HG02588 (cell line): ENCODE measurements around the gene GRAMD2A.
"Not testable (repeated sequence)": the region's sequence is repeated elsewhere in the genome, so short reads cannot be mapped to it uniquely, and the experiment has no call there.

Source experiments
- ATAC-seq: cut with Tn5 transposase; IDR thresholded peaks from one replicate; pipeline ENCODE4 v1.9.1; 2021; ENCODE audit warnings: mild to moderate bottlenecking, moderate library complexity; ENCODE audit not compliant: unreplicated experiment

GRAMD2A gene

DNA sequence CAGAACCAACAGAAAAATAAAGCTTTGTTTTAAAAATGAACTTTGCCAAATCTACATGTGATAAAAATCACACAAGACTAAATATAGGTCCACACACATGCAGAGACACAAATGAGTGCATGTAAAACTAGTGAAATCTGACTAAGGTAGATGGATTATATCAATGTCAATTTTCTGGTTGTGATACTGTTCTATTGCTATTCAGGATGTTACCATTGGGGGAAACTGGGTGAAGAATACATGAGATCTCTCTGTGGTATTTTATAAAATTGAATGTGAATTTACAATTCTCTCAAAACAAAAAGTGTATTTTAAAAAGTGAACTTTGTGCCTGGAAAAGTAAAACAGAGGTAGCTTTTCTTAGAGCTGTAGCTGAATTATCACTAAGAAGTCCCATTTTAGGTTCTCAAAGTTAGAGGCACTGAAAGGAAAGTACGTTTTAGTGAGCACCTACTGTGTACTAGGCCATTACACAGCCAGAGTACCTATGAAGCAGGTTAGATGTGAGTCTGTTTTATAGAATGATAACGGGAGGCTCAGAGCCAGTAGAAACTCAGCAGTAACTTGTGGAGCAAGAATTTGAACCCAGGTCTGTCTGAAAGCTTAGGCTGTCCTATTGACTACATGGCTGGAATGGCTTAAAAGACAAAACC, 8.2 kb downstream of the GRAMD2A start:
- ATAC-seq = no peak

DNA sequence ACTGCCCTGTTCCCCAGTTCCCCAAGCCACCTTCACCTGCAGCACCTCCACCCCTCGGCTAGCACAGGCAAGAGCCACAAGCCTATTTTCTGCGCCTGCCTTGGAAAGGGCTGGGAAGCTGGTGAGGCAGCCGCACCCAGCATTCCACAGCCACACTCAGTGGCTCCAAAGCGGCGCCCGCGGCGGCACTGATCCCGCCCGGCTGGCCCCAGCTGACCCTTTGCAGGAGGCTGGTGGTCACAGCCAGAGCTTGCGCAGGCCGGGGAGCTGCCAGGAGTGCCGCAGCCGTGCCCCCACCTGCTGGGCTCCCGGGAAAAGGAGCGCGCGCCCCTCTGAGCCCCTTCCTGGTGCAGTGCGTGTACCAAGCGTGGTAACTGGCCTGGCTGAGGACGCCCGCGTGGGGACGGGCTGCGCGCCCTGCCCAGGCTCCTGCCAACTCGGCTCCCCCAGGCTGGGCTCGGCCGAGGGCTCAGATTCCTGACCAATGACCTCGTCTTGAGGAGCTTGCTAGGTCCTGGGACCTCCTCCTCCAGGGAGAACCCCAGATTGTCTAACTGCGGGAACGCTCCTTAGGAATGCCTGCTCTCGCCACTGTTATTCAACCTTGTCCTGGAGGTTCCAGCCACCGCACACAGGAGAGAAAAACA, 13.3 kb downstream of the GRAMD2A start:
- ATAC-seq = no peak

DNA sequence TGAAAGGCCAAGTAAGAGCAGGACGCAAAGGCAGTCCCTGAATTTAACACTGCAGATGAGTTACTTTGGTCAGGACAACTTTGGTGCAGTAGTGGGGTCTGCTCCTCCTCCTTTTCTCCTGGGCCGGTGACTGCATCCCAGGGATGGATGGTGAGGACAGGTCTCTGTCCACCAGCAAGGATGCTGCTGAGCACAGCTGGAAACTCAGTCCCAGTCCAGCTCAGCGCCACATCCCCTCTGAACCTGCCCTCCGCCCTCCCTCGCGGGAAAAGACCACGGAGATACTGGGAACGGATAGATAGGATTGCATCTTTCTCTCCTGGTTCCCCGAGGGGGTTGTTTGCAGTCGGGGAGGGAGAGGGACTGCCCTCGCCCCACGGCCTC, 13.8 kb downstream of the GRAMD2A start:
- no peak for ATAC-seq

DNA sequence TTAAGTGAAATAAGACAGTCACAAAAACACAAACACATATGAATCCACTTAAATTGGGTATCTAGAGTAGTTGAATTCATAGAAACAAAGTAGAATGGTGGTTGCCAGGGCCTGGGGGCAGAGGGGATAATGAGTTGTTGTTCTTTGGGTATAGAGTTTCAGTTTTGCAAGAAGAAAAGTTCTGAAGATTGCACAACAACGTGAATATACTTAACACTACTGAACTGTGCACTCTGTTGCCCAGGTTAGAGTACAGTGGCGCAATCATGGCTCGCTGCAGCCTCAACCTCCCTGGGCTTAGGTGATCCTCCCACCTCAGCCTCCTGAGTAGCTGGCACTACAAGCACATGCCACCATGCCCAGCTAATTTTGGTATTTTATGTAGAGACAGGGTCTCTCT, 14.9 kb downstream of the GRAMD2A start:
- no peak for ATAC-seq

DNA sequence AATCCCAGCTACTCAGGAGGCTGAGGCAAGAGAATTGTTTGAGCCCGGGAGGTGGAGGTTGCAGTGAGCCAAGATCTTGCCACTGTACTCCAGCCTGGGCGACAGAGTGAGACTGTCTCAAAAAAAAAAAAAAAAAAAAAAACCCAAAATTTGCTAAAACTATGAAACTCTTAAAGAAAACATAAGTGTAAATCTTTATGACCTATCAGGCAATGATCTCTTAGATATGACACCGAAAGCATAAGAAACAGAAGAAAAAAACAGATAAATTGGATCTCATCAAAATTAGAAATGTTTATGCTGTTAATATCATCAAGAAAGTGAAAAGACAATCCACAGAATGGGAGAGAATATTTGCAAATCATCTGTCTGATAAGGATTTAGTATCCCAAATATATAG, 15.3 kb downstream of the GRAMD2A start:
- ATAC-seq = no peak

DNA sequence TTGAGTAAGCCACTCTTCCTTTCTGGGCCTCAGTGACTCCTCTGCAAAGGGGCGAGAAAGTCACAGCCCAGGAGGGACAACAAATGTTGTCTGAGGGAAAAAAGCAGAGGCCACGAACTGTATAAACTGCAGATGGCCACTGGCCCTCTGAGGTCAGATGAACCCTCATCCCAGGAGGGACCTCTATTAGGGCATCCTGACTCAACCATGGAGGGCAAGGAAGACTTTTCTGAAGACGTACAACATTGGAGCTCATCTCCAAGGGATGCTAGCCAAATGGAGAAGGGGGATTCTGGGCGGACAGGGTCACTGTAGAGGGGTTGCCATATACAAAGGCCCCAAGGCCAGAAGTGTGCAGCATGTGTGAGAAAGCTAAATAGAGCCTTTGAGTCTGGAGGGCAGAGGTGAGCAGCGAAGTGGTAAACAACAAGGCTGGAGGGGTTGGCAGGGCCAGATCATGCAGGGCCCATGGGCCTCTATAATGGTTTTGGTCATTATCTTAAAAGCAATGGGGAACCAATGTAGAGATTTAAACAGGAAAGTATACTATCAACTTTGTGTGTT, 16.7 kb downstream of the GRAMD2A start:
- no peak for ATAC-seq

DNA sequence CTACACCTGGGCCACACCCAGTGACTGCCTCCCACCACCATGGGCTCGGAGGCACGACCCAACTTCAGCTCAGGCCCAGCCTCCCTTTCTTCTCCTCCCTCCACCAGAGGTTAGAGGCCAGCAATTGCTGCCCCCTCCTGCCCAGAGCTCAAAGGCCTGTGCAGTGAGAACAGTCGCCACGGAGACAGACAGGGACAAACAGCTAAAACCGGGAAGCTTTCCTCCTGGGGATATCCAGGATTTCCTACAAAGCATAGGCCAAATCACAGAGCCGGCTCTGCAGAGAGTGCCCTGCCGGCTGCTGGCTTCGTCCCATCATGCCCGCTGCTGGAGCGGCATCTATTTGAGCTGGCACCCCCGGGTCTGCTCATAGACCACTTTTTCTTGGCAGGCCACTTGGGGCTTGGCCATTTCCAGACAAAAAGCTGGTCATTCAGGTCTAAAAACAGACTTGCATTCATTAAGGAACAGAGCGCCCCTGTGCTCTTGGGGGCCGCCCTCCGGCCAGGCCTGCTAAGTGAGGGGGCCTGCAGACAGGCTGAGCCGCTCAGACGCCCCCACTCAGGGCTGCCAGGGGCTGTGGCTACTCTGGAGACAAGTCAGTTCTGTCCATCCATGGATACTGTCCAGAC, 17.5 kb downstream of the GRAMD2A start:
- ATAC-seq = no peak

DNA sequence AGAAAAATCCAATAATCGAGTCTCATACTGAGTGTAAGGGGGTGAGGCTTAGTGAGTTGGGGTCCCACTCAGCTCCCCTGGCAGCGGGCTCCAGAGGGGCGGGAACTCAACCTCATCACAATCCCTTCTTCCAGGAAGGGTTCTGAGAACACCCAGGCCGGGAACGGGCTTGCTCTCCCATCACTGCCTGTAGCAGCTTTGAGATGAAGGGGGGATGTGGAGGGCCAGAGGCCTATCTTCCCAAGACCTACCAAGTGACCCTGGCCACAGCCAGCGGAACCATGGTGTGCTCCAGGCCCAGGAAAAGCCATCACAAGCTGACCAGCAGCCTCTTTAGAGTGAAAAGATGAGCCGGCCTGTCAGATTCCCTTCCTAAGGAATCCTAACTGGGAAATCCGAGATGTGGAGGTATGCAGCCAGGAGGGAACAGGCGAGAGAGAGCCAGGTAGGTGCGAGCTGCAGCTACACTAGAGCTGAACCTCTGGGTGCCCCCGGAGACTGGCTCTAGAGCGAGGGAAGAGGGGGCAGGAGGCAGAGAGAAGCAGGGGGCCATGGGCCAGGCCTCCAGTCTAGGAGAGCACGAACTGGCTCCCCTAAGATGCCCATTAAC, 18.5 kb downstream of the GRAMD2A start:
- no peak for ATAC-seq

DNA sequence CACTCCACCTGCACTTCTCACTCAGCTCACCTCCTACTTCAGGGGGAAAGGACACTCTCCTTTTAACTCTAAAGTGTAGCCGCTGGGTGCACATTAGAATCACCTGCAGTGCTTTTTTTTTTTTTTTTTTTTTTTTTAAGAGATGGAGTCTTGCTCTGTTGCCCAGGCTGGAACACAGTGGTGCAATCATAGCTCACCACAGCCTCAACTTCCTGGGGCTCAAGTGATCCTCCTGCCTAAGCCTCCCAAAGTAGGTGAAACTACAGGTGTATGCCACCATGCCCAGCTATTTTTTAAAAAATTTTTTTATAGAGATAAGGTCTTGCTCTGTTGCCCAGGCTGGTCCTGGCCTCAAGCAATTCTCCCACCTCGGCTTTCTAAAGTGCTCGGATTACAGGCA, 20.8 kb downstream of the GRAMD2A start:
- ATAC-seq = no peak

DNA sequence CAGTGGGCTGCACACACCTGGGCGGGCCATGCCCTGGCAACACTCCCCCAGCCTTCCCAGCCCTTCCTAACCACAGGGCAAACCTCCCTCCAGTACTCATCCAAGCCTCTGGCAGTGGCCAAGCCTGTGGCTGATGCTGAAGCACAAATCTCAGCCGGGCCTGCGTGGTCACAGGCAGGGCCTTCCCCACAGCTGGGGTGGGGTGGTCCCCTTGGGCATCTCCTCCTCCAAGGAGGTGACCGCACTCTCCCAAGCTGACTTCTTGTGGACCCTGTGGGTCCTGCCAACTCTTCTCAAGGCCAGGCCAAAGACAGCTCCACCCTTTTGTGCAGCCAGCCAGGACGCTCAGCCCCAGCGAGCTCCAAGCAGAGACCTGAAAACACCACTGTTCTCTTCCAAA, 21.4 kb downstream of the GRAMD2A start:
- no peak for ATAC-seq

DNA sequence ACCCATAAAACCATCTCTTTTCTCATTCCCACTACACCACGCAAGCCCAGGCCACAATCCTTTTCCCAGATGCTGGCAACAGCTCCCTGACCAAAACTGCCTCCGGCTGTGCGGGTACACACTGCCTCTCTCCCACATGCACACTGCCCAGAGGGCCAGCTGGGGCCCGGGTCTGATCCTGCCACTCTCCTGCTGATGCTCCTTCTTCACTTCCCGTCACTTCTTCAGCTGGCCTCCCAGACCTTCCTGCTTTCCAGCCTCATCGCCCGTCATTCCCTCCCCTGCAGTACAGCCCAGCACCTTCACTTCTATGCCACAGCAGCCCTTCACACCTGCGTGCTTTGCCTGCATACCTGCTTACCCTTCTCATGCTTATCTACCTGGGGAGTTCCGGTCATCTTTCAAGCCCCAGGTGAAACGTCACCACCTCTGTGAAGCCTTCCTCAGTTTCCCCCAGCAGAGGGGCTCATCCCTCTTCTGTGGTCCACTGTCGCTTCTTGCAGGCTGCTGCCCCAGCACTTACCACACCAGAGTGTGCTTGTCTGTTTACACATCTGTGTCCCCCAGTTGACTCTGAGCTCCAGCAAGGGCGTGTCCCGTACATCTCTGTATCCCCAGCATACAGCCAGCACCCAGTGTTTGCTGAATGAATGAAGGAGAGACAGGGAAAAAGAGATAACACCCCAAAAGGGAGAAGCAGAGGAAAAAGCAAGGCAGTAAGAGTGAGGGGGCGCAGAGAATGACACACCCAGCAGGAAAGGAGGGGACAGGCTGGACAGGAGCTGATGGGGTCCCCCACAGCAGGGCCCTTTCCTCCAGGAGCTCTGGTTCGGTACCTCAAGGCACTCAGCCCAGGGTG, 22.2 kb downstream of the GRAMD2A start:
- no peak for ATAC-seq

DNA sequence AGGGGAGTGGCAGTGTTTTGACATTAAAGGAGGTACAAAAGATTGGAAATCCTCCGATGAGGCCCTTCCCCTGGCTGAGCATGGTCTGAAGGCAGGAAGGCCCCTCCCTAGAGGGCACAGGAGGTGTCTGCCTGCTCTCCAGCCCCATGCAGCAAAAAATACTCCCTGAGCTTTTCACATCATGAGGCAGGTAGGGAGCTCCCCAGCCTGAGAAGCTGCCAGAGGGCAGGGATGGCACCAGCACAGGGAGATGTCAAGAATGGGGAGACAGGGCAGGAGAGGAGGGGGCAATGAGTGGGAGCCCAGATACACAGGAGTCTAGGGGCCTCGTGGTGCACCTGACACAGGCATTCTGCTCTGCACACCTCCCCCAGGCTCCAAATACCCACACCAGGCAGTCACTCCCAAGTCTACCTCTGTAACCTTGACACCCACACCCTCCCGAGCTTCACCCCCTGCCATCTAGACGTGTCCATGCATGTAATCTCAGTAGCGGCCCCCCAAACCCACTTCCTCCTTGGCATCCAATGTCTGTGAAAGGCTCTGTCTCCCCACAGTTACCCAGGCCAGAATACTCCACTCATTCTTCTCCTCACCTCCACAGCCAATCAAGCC, 22.9 kb downstream of the GRAMD2A start:
- no peak for ATAC-seq

DNA sequence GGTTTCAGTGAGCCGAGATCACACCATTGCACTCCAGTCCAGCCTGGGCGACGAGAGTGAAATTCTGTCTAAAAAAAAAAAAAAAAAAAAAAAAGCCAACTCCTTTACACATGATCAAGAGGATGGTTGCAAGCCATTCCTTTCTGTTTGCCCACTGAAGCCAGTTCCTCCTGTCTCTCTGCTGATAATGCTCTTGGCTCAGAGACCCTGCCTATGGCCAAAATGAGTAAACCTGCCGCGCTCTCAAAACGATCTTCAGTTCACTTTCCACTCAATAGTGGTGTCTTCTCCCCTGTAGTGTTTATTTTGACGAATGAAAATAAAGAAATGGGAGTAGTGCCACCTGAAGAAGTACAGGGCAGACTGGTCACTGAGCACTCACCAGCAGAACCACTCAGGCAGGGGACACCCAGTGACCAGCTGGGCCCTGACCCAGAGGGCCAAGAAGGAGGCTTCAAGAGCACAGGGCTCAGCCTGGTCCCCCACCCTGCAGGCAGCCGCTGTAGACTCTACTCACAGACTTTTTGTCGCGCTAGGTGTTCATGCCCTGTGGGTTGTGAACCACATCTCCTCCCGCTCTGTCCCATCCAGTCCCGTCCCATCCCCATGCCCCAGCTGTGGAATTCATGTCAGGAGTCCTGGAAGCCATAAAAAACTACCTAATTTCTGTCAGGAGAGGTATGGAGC, 23.6 kb downstream of the GRAMD2A start:
- ATAC-seq = no peak

DNA sequence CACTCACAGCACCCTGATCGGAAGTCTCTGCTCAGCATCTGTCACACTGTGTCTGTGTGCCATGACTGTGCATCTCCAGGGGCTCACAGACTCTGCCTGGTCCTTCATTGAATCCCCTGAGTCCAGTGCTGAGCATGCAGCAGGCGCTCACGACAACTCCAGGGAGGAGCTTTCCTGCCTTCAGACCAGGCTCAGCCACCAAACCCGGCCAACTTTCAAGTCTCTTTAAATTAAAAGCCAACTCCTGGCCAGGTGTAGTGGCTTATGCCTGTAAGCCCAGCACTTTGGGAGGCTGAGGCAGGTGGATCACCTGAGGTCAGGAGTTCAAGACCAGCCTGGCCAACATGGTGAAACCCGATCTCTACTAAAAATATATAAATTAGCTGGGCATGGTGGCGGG, 24.2 kb downstream of the GRAMD2A start:
- no peak for ATAC-seq

DNA sequence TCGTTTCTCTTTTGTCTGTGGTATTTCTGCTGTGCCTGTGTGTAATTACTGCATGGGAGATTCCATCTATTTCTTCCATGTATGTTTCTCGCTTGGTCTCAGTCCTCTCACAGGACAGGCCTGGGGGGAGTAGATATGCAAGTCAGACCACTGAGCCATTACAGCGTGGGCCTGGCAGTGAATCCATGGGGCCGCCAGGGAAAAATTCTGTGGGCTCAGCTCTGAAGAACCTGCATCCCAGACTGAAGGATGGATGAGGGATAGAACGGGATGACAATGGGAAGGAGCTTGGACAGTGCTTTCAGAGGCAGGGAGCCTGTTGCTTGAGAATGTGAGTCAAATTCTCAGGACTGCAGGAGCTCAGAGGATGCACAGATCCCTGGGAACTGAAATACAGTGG, 24.8 kb downstream of the GRAMD2A start:
- ATAC-seq = no peak

DNA sequence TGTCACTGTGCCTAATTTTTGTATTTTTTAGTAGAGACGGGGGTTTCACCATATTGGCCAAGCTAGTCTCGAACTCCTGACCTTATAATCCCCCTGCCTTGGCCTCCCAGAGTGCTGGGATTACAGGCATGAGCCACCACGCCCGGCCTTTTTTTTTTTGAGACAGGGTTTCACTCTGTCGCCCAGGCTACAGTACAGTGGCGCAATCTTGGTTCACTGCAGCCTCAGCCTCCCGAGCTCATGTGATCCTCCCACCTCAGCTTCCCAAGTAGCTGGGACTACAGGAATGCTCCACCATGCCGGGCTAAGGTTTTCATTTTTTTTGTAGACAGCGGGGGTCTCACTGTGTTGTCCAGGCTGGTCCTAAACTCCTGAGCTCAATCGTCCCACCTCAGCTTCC, 25.6 kb downstream of the GRAMD2A start:
- ATAC-seq = not testable (repeated sequence)

DNA sequence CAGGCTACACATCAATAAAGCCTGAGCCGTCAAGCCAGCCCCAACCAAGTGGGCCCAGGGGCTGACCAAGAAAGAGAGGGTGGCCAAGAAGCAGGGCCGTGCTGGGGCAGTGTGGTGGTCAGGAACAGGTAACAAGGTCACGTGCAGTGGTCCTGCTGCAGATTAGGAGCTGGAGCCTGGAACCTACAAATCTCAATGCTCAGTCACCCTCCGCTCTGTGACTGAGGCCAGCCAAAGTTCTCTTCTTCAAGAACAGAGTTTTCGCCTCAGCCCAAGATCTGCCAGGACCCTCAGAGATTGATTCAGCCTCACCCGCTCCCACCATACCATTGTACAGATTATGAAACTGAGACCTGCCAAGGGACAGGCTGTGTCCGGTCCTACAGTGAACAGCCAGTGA, 26.9 kb downstream of the GRAMD2A start:
- no peak for ATAC-seq

DNA sequence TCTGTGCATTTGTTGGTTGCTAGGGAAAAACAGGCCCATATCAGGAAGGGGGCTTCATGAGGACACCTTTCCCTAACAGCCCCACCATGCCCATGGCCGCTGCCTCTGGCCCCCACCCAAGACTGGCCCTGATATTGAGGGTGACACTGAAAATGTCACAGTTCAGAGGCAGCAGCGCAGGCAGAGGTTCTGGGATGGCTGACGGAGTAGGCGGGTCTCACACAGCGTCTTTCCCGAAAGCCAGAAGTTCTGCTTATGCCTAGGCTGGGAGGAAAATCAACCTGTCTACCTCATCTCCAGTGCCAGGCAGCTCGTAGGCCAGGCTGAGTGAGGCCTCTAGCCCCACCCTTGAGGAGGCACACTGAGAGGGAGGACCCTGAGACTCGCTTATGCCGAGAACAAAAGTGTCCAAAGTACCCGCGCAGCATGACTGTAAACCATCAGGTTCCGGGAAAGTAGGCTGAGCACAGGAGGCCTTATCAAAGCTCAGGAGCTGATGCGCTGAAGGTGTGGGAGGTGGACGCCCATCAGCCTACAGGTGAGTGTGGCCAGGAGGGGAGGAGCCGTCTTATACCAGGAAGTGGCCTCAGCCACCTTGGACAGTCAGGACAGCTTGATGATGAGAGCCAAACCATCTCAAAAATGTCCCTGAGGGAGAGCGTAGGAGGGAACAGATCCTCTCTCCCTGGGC, 27.5 kb downstream of the GRAMD2A start:
- ATAC-seq = no peak

DNA sequence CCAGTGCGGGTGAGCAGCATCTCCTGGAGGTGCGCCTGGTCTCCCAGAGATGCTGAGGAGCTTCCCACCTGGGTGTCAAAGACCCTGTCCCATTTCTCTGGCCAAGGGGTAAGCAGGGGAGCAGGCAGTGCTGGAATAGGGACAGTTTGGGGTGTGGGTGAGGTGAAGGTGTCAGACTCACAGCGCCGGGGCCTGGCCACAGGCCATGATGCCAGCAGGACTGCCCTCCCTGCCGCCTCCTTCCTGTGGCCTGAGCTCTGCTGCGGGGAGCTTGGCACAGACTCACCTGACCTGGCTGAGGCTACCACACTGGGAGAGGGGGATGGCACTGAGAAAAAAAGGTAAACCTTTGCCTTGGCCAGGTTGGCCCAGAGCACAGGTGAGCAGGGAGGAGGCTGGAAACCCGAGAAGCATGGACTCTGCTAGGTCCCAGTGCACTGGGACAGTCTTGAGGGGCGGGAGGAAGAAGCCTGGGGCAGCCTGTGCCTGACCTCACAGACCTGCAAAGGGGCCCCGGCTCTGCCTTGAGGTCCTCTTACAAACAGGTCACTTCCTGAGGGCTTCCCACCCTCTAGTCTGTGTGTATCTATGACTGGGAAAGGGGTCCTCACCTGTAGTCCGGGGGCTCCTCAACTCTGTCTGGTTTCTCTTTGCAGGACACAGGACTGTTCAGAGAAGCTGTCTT, 28.2 kb downstream of the GRAMD2A start:
- ATAC-seq = no peak
